MCF 10A (cell line): ENCODE data around the gene ATG14. TPM values are rescaled to one million over a fixed set of nuclear protein-coding genes. Genes with fewer than 3 reads are reported as not detected.

ENCODE experiments used
- BruUV-seq: library from RNA; stranded (reverse); fragments of 400-500 nt; replicated peaks from 2 replicates; lab custom pipeline; 2021; lab: Mats Ljungman, UMichigan
- CTCF ChIA-PET: fragments of 300-600 bp; sonication (Branson Sonifier 250); formaldehyde crosslinking; extraction: SDS; loops from one replicate; lab custom pipeline; 2021; ENCODE audit warnings: antibody characterized with exemption, inconsistent platforms; lab: Yijun Ruan, JAX
- POLR2A ChIA-PET: fragments of 300-600, 350-650 bp; sonication (Branson Sonifier 250); formaldehyde crosslinking; extraction: SDS; loops from one replicate; lab custom pipeline; 2020; ENCODE audit warnings: antibody characterized with exemption, inconsistent platforms; lab: Yijun Ruan, JAX
- DNase-seq: peaks from one replicate; pipeline ENCODE4 v3.0.0-alpha.2; 2018; ENCODE audit not compliant: unreplicated experiment
- H3K27ac Mint-ChIP-seq: one replicate; pipeline ENCODE4 v1.8.0; 2022; ENCODE audit warnings: mild to moderate bottlenecking, low read depth, mixed read lengths; ENCODE audit not compliant: unreplicated experiment
- H3K27me3 Mint-ChIP-seq: one replicate; pipeline ENCODE4 v1.8.0; 2022; ENCODE audit warnings: mixed read lengths; ENCODE audit not compliant: insufficient read depth, unreplicated experiment
- H3K36me3 Mint-ChIP-seq: one replicate; pipeline ENCODE4 v1.8.0; 2022; ENCODE audit warnings: mild to moderate bottlenecking, moderate library complexity, mixed read lengths; ENCODE audit not compliant: insufficient read depth, unreplicated experiment
- H3K4me1 Mint-ChIP-seq: one replicate; pipeline ENCODE4 v1.8.0; 2022; ENCODE audit warnings: mixed read lengths; ENCODE audit not compliant: insufficient read depth, unreplicated experiment
- H3K4me3 Mint-ChIP-seq: one replicate; pipeline ENCODE4 v1.8.0; 2022; ENCODE audit warnings: mild to moderate bottlenecking, moderate library complexity, mixed read lengths; ENCODE audit not compliant: unreplicated experiment
- H3K9me3 Mint-ChIP-seq: one replicate; pipeline ENCODE4 v1.8.0; 2022; ENCODE audit warnings: mixed read lengths; ENCODE audit not compliant: unreplicated experiment
- intact Hi-C: fragments of 100-400 bp; cut with micrococcal nuclease; formaldehyde crosslinking; loops from 2 replicates; pipeline ENCODE4 v1.14.1; 2022
- total RNA-seq: library from RNA; stranded (reverse); gene quantifications from 2 replicates; pipeline ENCODE4 v1.2.3, GENCODE V29; 2022
- TF ChIP-seq, protein P1 (sequence below): fragments of 200-600 bp; IDR thresholded peaks from one replicate; pipeline ENCODE4 v1.8.0; 2022; ENCODE audit warnings: antibody characterized with exemption, mild to moderate bottlenecking; ENCODE audit not compliant: unreplicated experiment

The ATG14 gene
- total RNA-seq, 1 experiment from 2014 or later = 6.6 TPM

DNA sequence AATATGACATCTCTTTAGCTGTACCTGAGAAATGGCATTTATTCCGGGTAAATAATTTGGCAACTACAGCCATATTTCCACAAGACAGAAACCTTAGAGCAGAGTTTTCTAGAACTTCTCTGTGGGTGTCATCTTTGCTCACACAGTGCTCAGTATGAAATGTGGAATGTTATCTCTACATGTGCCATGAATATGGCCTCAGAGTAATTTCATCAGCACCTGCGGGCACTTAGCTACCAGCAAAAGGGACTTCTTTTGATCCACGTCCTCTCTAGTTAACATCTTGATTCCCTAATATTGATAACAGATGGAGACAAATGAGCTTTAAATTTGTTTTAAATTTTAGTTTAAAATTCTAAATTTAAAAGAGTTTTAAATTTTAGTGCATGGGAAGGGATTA is 2.9 kb upstream of the ATG14 start:
- BruUV-seq = no TSS peak
- ChIA-PET POLR2A (interaction anchor here (1.0 to 1.3 kb wide), 3 partner anchors 13 to 144 kb away, joined by 3 to 5 read pairs (median 3); partner anchors contain the start of gene FBXO34), CTCF (interaction anchor here (0.8 to 1.0 kb wide), 2 partner anchors 13 to 74 kb away, joined by 3 read pairs; no protein-coding TSS in a partner anchor)
- no peaks in the 10 kb centered on the region for H3K36me3 Mint-ChIP-seq
- TF ChIP-seq, protein P1, sequence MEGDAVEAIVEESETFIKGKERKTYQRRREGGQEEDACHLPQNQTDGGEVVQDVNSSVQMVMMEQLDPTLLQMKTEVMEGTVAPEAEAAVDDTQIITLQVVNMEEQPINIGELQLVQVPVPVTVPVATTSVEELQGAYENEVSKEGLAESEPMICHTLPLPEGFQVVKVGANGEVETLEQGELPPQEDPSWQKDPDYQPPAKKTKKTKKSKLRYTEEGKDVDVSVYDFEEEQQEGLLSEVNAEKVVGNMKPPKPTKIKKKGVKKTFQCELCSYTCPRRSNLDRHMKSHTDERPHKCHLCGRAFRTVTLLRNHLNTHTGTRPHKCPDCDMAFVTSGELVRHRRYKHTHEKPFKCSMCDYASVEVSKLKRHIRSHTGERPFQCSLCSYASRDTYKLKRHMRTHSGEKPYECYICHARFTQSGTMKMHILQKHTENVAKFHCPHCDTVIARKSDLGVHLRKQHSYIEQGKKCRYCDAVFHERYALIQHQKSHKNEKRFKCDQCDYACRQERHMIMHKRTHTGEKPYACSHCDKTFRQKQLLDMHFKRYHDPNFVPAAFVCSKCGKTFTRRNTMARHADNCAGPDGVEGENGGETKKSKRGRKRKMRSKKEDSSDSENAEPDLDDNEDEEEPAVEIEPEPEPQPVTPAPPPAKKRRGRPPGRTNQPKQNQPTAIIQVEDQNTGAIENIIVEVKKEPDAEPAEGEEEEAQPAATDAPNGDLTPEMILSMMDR = no peak
- H3K4me1 Mint-ChIP-seq = peaks cover 14% of the 10 kb centered on the region
- peaks cover 22% of the 10 kb centered on the region for H3K27me3 Mint-ChIP-seq
- intact Hi-C loops = loop anchor here (5.0 kb wide), 1 partner anchor 142 kb away; the partner anchor contains the start of gene FBXO34
- H3K27ac Mint-ChIP-seq = no peak overlapping the region
- DNase-seq = no peak
- H3K9me3 Mint-ChIP-seq = no peaks in the 10 kb centered on the region
- no peak overlapping the region for H3K4me3 Mint-ChIP-seq

DNA sequence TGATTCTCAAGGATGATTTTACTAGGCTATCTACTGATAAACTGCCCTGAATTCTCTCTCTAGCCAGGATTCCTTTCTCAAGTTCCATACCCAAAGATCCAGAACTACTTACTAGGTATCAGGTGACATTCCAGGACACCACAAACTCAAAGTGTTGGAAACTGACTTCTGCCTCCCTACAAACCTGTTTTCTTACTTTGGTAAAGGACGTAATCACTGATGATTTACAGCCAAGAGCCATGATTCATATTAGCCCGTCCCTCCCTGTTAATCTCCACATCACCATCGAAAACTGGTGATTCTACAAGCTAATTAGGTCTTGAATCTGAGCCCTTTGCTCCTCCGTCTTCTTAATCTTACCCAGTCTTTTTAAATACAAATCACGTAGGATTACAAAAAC is 1.0 kb upstream of the ATG14 start:
- POLR2A ChIA-PET = interaction anchor here (0.6 to 3.7 kb wide), 14 partner anchors 9 to 884 kb away, joined by 3 to 22 read pairs (median 4); partner anchors contain the start of gene FBXO34
- BruUV-seq = no TSS peak
- intact Hi-C loops = loop anchor here (5.0 kb wide), 1 partner anchor 140 kb away; the partner anchor contains the start of gene FBXO34

DNA sequence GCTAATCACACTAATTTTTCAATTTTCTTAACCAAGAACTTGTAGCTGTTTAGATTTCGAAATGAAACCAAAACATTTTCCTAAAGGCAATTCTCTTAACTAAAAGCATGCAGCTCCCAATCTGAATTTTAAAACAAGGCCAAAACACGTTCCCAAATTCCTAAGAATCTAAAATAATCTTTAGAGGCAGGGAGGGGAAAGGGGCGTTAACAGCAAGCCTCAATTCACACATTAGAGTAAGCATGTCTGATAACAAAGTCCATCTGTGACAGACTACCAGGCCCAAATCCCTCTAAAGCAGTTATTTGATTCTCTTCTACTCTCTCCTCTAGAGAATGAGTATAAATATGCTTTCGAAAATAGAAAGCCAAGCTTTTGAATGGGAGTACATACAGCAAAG is 754 bp downstream of the ATG14 start:
- BruUV-seq = TSS peak; percentile 33
- TF ChIP-seq, protein P1 = no peak
- Mint-ChIP-seq H3K27me3 (peaks cover 12% of the 10 kb centered on the region), H3K9me3 (no peaks in the 10 kb centered on the region), H3K27ac (peak overlapping the region; percentile 96), H3K4me3 (peak overlapping the region; percentile 85), H3K4me1 (peaks cover 23% of the 10 kb centered on the region), H3K36me3 (no peaks in the 10 kb centered on the region)
- ChIA-PET CTCF (interaction anchor here (1.1 to 1.2 kb wide), 4 partner anchors 52 to 199 kb away, joined by 3 to 5 read pairs (median 5); no protein-coding TSS in a partner anchor), POLR2A (interaction anchor here (0.6 to 3.7 kb wide), 20 partner anchors 8 to 401 kb away, joined by 3 to 22 read pairs (median 4); no protein-coding TSS in a partner anchor)
- intact Hi-C loops = loop anchor here (5.0 kb wide), 1 partner anchor 139 kb away; the partner anchor contains the start of gene FBXO34
- DNase-seq = no peak

More for the DNA sequence above, 1.0 kb upstream of the ATG14 start:
- peaks cover 23% of the 10 kb centered on the region for H3K4me1 Mint-ChIP-seq
- TF ChIP-seq, protein P1 = no peak
- no peaks in the 10 kb centered on the region for H3K36me3 Mint-ChIP-seq
- peaks cover 22% of the 10 kb centered on the region for H3K27me3 Mint-ChIP-seq
- H3K27ac Mint-ChIP-seq = peak overlapping the region; percentile 96
- peak; percentile 24 for DNase-seq
- peak overlapping the region; percentile 85 for H3K4me3 Mint-ChIP-seq
- H3K9me3 Mint-ChIP-seq = no peaks in the 10 kb centered on the region
- CTCF ChIA-PET = interaction anchor here (0.5 to 0.7 kb wide), 3 partner anchors 46 to 252 kb away, joined by 3 read pairs; no protein-coding TSS in a partner anchor

DNA sequence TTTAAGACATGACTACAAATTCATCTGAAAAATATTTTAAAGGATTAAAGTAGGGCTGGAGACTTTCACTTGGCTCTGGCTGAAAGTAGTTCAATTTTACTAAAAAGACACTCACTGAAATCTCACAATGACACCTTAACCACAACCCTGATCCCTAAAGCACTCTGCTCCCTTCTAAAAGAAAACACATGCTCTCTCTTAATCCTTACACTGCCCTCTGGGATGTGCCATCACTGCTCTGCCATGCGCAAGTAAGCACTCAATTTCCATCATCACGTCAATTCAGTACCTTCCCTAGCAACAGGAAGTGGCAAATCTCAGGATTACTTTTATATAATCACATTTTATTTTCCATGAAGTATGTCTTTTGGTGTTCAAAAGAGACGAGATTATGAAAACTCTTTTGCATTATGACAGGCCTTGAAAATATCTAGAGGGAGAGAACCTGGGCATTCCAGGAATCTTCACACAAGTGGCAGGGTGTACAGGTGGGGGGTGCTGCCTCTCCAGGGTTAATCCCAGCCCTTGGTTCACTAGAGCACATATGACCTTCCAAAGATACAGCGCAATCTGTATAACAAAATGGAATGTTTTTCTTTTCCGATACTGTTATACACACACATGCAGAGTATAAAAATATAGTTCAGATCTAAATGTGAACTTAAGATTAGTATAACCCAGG is 7.3 kb downstream of the ATG14 start:
- Mint-ChIP-seq H3K27ac (no peak overlapping the region), H3K4me1 (peaks cover 7% of the 10 kb centered on the region), H3K27me3 (no peaks in the 10 kb centered on the region), H3K9me3 (no peaks in the 10 kb centered on the region), H3K4me3 (no peak overlapping the region), H3K36me3 (peaks cover 6% of the 10 kb centered on the region)
- ChIA-PET CTCF (interaction anchor here (1.5 kb wide), 1 partner anchor 134 kb away, joined by 3 read pairs; no protein-coding TSS in a partner anchor), POLR2A (interaction anchor here (1.8 kb wide), 1 partner anchor 8 kb away, joined by 16 read pairs; the partner anchor contains the start of gene ATG14)
- DNase-seq = no peak
- BruUV-seq = no TSS peak
- TF ChIP-seq, protein P1 = no peak
- intact Hi-C loops = no loop called here
